ENCODE results near the gene MYLK4.

- TF ChIP-seq RBM22 (optimal IDR thresholded peaks at IDR 0.05; ENCODE audit: low read length) (no peak), CTCF (CRISPR knock-in tag; IDR thresholded peaks at IDR 0.05) (no peak), KAT8 (CRISPR knock-in tag; IDR thresholded peaks at IDR 0.05) (no peak), TRAFD1 (CRISPR knock-in tag; IDR thresholded peaks at IDR 0.05; ENCODE audit: borderline replicate concordance) (no peak), TAF15 (IDR thresholded peaks at IDR 0.05; ENCODE audit: low read depth, low read length, poor library complexity, severe bottlenecking) (no peak)
Measured at GRCh38 chr6:2630891-2631571, 119.7 kb downstream of the MYLK4 start.

Data from HepG2 (cell line).